Right renal pelvis (tissue), 4 donors: ENCODE measurements around the gene SCN1A. TPM values are rescaled to one million over a fixed set of nuclear protein-coding genes. Genes with fewer than 3 reads are reported as not detected.
A peak's percentile ranks its signal among the peaks of the same experiment; 100 is the strongest.

Source experiments
- DNase-seq, 4 donors: peaks; one replicate each; pipeline ENCODE4 v3.0.0-alpha.2; 2013; ENCODE audit warnings: low read depth in 4 of 4, low spot score in 3 of 4, missing footprints in 1 of 4
- polyA plus RNA-seq, 4 donors: library from polyadenylated mRNA; unstranded; fragments of 120-200 nt; gene quantifications; one replicate each; pipeline ENCODE4 v1.2.1, GENCODE V29; 2013; ENCODE audit not compliant: insufficient read length in 4 of 4

The SCN1A gene
- polyA plus RNA-seq, 4 donors, result 0.03 to 0.37 (median 0.21) TPM

DNA sequence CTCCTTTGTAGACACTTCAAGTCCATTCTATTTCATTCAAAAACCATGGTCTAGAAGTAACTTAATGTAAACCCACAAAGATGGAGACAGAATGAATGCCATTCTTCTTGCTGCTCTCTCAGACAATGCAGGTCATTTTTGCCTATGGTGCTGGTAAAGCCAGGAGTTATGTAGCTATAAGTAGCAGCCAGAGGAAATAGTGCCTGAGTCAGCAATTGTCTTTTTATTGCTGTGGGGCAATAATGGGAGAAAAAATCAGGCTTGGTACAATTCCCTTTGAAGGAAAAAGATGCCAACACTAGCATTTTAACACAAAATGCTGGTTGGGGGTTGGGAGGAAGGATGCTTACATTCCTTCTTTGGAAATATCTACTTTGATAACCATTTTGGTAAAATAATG lies 43.5 kb downstream of the SCN1A start:
- DNase-seq, result no peak

DNA sequence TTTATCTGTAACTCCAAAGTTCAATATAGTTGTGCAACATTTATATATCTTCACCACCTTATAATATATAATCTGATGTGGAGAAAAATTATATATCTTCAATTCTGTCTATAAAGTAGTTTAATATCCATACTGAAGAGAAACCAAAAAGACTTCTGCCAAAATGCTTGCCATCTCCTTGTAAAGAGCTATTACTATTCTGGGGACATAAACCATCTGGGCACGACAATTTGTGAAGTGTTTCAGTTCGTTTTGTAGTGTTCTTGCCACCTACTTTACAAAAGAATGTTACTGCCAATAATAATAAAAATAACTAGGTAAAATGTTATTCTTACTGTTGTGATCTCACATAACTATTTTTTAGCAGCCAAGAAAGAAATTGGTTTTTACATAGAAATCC lies 45.1 kb downstream of the SCN1A start:
- no peak for DNase-seq

DNA sequence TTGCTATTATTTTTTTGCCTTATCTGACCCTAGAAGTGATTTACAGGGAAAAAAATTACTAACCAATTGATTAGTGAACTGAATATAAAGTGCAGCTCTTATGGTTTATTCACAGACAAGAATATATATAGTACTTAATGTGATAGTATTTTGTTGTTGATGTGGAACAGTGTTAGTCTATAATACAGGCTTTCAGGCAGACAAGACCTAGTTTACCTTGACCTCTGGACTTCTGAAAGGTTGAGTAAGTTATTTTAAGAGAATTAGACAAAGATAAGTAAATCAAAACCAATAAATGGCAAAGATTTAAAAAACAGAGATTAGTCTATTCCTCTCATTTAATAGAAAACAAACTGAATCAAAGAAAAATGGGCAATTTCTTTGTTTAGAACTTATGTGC lies 46.0 kb downstream of the SCN1A start:
- DNase-seq, result no peak

DNA sequence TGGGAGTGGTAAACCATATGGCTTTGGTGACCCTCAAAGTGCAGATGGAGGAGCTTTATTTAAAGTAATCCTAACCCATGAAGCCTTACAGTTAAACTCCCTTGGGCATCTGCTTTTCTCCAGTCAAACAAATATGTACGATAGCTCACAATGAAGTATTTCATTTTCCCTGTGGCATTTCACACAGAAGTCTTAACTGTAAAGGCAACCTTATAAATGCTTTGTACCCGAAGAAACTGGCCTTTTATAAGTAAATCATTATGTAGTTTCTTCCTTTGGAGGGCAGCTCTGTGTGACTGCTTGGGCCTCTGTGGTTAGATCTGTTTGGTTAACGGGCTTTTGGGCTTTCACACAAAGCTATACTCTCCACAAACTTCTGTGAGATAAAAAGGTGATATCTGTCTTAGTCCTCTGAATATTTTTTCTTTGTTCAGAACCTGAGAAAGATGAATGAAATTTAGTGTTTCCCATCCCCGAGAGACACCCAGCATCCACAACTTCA lies 46.6 kb downstream of the SCN1A start:
- no peak for DNase-seq

DNA sequence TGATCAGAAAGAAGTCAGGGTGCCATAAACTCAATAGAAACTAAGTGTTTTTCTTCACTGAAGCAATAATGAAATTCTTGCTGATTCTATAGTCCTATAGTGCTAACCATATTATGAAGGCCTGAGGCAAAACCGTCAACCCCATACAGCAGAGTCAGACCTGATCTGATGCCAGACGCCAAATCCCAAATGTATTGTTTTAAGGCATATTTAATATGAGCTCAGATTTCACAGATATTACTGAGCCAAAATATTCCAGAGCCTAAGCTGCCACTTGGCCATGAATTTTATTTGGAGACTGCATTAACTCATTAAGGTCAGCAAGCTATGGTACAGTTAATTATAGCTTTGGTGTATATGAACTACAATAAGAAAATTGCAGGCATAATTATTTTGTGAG lies 53.4 kb downstream of the SCN1A start:
- DNase-seq, result no peak

DNA sequence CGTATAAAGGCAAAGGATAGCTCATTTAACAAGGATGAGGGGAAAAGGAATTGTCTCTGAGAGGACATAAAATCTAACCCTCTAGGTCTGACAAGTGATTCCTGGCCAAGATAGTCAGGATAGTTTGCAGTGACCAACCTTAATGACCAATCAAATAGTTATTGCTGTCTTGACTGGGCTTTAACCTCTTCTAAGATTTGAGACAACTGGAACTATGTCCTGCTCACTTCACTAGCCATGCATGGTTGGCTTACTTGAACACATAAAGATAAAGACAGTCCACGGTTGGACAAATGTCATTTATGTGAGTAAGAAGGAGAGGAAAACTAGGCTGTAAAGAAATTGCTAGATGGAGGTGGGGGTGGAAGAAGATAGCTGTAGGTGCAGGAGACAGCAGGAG lies 53.8 kb downstream of the SCN1A start:
- no peak for DNase-seq

DNA sequence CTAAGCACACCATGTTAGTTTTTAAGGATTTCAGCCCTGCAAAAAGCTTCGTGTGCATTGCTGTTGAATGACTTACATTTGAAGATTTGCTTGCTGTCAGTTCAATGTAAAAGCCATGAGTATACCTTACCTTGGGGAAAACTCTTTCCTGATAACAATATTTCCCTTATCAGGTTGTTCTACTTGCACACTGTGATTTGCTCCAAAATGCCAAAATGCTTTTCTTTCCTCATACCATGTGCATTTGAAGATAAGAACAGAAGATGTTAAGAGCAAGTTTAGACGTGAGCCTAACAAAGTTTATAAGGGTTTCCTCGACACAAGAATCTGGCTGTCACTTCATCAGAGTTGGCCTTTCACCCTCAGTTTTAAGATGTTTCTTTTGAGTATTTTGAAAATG lies 57.6 kb downstream of the SCN1A start:
- DNase-seq, result no peak

DNA sequence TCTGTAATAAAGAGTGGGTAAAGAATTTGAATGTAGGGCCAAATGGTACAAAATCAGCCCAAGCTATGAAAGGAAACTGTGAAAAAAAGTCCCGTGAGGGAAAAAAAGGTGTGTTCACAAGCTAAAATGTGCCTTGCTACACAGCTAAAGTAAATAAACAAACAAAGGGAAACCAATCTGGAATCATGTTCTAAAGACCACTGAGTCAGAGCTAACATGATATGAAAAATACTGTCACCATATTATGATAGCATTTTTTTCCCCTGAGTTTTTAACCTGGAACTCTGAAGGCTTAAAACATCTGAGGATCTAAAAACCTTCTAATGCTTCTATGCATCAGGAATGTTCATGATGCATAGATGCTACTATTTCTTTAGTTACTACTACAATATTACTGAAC lies 58.8 kb downstream of the SCN1A start:
- DNase-seq, result no peak

DNA sequence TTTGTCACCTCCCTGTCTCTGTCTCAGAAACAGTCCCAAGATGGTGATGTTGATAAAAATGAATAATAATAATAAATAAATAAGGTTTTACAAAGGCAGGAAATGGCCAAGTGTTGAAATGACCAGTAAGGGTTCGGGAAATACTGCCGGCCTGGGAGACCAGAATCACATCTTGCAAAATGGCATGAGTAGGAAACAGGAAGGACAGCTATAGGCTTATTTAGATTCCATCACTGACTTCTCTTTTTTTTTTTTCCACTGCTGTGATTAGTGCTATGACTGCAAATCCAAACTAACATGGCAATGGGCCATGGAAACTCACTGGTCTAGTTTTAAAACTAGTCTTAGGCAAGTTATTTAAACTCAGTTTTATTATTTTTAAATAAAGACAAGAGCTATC lies 60.6 kb downstream of the SCN1A start:
- no peak for DNase-seq

DNA sequence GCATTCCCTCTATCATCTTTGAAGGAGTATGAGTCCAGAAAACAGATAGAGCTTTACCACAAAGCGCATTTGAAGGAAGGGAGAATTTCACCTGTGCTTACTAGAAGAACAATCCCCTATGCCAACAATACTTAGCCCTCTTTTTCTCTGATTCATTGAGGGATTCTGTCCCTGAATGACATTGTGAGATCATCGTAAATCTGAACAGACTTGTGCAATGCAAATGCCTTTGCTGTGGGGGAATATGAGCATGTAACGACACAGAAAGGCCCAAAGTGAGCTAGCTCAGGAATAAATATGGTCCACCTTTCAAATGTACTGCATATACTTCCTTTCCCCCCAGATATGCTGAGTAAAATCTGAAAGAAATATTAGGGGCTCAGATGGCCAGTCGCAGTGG lies 67.6 kb downstream of the SCN1A start:
- DNase-seq, result no peak

DNA sequence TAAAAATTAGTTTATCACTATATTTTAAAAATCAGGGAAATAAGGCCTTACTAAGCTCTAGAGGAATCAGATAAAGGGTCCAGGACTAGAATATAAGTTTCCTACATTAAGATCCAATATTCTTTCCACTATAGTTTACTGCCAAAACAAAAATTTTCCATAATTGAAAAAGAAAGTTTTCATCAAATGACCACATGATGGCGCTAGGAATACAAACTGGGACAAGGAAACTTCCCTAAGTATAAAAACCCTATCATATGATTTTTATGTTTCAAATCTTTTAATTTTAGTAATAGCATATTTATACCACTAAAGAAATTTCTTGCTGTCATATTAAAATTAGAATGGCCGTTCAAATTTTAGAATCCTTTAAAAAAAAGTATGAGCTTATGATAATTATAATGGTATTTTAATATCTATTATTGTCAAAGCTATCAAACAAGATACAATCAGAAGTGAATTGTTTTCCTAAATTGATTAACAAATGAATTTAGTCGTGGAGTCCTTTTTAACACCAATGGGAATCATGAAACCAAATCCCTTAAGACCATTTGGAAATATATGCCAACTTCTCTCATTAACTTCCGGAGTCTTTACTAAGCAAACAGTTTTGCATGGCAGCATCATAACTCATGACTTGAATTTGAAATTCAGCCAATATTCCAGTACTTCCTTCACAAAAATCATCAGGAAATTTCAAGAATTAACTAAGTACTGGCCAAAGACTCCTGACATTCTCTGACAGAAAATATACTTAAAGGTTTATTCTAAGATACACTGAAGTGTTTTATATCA lies 70.3 kb downstream of the SCN1A start:
- DNase-seq, result peak in 1 of 4 donors; percentile 6

DNA sequence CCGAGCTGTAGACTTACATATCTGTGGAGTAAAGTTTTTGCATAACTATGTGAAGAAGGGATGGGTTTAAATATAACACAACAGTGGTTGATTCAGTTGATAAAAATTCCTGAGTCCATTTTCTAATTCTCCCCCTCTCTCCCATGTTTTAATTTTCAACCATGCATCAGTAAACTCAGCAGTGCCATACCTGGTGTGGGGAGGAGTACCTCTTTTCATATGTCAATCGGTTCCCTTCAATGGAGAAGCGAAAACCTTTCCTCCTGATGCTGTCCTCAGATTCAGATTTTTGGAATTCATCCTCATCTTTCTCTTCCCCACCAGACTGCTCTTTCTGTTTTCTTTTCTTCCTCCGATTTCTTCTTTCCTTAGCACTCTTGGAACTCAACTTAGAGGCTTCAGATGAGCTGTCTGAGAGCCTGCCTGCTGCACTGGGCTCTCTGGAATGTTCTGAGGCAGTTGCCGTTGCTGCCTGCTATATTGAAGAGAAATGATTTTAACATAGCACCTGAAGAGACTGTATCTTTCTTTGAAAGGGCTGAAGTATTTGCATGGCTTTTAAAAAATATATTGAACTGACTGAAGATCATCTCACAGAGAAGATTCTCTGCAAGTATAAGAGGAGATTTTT lies 82.9 kb downstream of the SCN1A start:
- DNase-seq, result no peak

DNA sequence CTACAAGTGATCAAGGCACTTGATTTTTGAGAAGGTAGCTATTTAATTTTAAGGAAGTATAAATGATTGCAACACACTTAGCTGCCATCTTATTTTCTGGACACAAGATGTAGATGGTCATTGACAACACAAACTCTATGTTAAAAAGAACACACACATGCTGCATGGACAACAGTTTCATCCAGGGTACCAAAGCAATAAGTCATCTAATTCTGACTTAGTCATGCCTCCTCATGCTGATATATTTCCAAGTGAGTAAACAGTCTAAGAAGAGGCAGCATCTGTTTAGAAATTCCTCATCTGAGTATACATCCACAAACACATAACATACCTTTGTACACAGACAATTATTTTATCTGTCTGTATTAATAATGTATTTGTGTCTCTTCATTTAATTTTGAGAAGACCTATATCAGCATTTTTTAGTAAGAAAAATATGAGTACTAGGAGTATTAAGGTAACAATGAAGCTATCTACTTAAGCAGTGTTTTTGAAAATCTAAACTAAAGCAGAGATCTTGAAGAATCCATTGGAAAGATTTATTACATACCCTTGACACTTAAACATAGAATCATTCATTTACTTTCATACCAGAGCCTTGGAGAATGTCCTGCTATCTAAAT lies 84.9 kb downstream of the SCN1A start:
- DNase-seq, result no peak

DNA sequence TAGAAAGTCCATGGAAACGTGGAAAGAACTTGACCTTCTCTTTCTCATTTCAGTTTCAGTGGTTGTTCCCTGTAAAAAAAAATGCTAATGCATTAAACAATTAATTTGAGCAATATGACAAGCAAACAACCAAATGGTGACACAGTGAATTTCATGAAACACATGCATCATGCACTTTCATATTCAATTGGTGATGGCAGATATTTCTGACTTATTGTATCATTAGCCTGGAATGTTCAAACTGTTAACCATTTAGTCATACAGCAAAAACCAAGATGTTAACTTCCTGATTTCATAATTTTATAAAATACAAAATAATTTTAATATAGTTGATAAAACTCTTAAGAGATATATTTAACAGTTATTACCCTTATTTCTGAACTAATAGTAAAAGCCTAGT lies 85.5 kb downstream of the SCN1A start:
- DNase-seq, result no peak

DNA sequence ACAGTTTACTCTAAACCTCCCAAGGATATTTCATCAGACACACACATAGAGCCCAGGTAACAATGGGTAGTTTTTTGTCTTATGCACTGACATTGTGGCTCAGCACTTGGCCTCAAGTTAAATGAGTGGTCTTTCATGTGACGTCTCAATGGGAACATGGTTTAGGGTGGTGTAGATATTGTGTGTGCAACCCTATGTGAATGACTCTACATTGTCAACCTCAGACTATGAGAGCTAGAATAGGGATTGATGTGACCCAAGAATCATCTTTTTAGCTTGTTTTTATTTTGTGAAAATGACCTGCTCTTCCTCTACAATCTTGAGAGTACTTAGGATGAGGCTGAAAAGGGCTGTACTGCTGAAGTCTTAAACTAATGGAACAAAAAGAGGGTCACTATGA lies 86.2 kb downstream of the SCN1A start:
- DNase-seq, result no peak

DNA sequence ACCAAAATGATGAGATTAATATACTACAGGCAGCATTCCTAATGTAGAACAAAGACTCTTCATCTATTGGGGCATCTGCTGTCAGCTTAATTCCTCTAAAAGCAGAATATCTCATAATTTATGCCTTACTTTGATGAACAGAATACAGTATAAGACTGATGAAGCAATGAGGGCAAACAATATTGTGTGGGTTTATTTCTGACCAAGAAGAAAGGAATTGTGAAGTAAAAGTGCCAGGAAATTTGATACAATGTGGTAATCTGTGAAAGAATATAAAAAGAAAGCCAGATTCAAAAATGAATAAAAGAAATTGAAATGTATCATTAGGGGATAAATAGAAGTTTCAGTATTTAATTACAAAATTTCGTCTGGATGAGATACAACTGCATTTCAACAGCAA lies 95.5 kb downstream of the SCN1A start:
- DNase-seq, result no peak

DNA sequence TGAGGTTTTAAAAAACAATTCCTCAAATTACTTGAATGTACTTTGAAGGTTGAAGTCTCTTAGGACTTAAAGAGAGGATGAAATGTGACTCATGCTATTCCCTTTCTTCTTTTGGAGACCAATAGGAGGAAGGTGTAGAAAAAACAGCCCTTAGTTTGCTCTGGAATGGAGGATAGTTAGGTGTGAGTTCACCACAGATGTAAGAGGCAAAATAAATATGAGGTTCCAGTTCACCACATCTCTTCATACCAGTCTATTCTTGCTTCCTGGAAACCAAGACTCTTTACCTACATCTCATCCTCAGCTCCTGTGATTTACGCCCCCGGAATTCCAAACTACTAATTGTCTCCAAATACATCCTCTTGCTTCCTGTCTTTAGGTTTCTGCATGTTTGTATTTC lies 96.8 kb downstream of the SCN1A start:
- DNase-seq, result no peak

DNA sequence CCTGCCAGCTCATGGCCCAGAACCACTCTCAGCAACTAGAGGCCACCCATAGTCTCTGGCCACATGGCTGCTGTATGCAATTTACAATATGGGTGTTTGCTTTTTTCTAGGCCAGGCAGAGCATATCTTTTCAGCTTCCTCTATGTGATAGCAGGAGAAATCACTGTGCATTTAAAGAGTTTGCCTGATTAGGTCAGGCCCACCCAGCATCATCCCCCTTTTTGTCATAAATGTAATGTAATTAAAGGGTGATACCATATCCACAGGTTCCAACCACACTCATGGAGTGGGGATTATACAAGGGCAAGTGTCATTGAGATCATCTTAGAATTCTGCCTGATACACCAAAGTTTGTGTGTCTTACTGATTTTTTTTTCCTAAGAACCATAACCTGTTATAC lies 102.5 kb downstream of the SCN1A start:
- DNase-seq, result no peak

DNA sequence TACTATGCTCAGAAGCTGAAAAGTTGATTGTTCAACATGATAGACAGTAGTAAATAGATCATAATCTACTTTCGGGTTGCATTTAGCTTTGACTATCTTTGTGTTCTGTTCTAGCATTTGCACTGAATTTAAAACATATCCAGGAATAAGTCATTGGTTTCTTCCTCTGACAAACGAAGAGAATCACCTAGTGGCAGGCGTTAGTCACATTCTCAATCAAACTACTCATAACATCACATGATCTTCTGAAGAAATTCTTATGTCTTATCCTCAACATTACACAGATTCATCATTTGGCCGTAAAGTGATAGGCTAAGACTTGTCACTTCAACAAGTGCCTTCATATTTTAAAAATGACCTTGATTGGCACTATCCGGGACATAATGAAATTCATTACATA lies 110.6 kb downstream of the SCN1A start:
- DNase-seq, result no peak

DNA sequence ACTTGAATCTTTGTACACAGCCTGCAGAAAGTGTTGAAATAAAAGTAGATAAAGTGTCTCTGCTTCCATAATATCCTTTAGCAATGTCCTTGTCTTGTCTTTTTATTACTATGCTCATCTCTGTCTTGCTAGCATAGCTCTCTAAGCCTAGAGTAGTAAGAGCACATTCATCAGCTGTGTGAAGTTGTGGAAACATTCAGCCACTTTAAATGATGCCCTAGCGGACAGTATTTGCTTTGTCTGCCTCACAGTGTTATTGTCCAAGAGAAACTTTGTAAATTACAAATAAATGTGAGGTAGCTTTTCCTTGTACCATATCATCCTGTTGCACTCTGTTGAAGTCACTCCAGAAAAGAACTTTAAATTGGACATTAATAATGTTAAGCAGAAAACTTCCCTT lies 113.9 kb downstream of the SCN1A start:
- DNase-seq, result no peak

DNA sequence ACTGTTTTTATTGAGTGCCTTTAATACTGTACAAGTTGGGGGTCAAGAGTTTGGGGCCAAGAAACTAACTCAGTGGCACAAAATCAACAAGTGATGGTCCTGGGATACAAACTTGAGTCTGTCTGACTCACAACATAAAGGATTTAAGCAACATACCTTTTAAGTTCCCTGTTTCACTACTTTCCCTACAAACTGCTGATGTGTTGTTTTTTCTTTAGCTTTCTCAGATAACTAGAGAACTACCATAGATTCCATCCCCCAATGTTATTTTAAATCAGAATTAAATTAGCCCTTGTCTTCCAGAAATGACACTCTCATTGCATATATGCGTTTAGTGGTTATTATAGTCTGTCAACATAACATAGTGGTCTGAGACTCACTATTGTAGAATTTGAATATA lies 116.2 kb downstream of the SCN1A start:
- DNase-seq, result no peak

DNA sequence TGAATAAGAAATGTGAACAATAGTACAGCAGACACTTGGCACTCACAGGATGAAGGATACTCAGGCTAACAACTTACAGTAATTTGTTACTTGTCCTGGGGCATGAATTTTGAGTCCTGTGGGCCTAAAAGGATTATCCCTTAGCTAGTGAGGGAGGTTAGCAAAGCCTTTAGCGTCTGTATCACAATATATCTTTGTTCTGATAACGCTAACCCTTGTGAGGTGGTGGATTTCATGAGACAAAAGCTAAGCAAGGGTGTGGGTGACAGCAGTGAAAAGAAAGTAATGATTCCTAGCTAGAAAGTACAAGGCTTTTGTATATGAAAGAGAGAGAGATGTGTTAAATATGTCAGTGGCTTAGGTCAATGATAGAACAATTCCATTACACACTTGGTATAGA lies 127.4 kb downstream of the SCN1A start:
- no peak for DNase-seq
